Parathyroid adenoma (tissue), 2 donors: ENCODE data around the gene CTCF.

ENCODE experiments used
- H2AFZ ChIP-seq: fragments of 300-600 bp; sonication (generic); one replicate; pipeline ENCODE4 v1.7.0; 2017; ENCODE audit warnings: antibody characterized with exemption, mild to moderate bottlenecking
- H3K27ac ChIP-seq: fragments of 300-600 bp; sonication (generic); one replicate; pipeline ENCODE4 v1.7.0; 2017
- H3K27me3 ChIP-seq: fragments of 300-600 bp; sonication (generic); one replicate; pipeline ENCODE4 v1.7.0; 2017; ENCODE audit warnings: low read length; ENCODE audit not compliant: control insufficient read depth, insufficient read depth
- H3K36me3 ChIP-seq: fragments of 300-600 bp; sonication (generic); one replicate; pipeline ENCODE4 v1.7.0; 2017; ENCODE audit warnings: low read length; ENCODE audit not compliant: control insufficient read depth, insufficient read depth
- H3K4me1 ChIP-seq: fragments of 300-600 bp; sonication (generic); one replicate; pipeline ENCODE4 v1.7.0; 2017; ENCODE audit warnings: control low read depth
- H3K4me2 ChIP-seq: fragments of 300-600 bp; sonication (generic); one replicate; pipeline ENCODE4 v1.7.0; 2017; ENCODE audit warnings: low read length
- H3K4me3 ChIP-seq: fragments of 300-600 bp; sonication (generic); one replicate; pipeline ENCODE4 v1.7.0; 2017; ENCODE audit warnings: low read depth, low read length
- H3K79me2 ChIP-seq: fragments of 300-600 bp; sonication (generic); one replicate; pipeline ENCODE4 v1.7.0; 2017; ENCODE audit warnings: control low read depth
- H3K9ac ChIP-seq: fragments of 300-600 bp; sonication (generic); one replicate; pipeline ENCODE4 v1.7.0; 2017; ENCODE audit warnings: mild to moderate bottlenecking
- H3K9me3 ChIP-seq: fragments of 300-600 bp; sonication (generic); one replicate; pipeline ENCODE4 v1.7.0; 2017; ENCODE audit warnings: low read length; ENCODE audit not compliant: control insufficient read depth
- CTCF ChIP-seq: fragments of 300-600 bp; sonication (generic); IDR thresholded peaks from one replicate; pipeline ENCODE4 v1.7.0; 2017; ENCODE audit warnings: antibody characterized with exemption, mild to moderate bottlenecking
- donor health status: primary hyperparathyroidism.

The CTCF gene

DNA sequence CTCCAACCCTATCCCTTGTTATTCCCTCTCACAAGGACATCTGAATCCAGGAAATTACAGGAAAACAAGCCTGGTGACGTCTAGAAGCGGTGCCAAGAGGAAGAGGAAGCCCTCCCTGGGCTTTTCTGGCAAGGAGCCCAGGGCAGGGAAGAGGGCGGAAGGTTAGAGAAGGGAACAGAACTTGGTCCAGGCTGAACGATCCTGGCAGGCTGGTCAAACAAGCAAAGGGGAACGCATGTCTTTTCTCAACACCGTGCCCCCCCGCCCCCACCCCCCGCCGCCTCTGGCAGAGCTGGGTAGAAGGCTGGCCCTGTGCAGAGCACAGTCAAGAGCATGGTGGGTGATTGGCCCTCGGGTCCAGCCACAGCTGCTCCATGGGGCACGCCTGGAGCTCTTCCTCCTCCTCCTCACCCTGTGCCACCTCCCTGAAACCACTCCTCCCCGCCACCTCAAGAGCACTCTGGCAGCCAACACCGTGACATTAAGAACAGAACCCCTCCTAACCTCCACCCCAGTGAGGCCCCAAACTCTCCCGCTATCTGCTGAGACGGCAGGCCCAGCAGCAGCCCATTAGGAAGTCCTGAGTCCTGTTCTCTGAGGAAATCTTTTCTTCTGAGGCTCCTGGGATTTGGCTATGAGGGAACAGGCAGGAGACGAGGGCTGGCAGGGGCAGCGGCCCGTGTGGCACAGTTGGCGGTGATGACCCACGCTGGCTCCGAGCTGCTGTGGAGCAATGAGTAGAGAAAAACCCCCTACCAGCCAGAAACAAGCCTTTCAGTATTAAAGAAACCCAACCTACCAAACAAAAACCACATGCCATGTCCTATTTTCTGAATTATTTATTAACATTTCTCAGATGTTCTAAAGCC lies 111.6 kb downstream of the CTCF start:
- H3K79me2 ChIP-seq = no peaks in the 10 kb centered on the region
- H3K4me1 ChIP-seq = peaks cover 2% of the 10 kb centered on the region
- no peak overlapping the region for H3K4me2 ChIP-seq
- H2AFZ ChIP-seq = peak overlapping the region; percentile 38
- H3K27ac ChIP-seq = peak overlapping the region; percentile 89
- H3K9ac ChIP-seq = no peak overlapping the region
- H3K27me3 ChIP-seq = no peaks in the 10 kb centered on the region
- no peak for TF ChIP-seq CTCF
- no peak overlapping the region for H3K4me3 ChIP-seq
- no peaks in the 10 kb centered on the region for H3K9me3 ChIP-seq
- no peaks in the 10 kb centered on the region for H3K36me3 ChIP-seq

DNA sequence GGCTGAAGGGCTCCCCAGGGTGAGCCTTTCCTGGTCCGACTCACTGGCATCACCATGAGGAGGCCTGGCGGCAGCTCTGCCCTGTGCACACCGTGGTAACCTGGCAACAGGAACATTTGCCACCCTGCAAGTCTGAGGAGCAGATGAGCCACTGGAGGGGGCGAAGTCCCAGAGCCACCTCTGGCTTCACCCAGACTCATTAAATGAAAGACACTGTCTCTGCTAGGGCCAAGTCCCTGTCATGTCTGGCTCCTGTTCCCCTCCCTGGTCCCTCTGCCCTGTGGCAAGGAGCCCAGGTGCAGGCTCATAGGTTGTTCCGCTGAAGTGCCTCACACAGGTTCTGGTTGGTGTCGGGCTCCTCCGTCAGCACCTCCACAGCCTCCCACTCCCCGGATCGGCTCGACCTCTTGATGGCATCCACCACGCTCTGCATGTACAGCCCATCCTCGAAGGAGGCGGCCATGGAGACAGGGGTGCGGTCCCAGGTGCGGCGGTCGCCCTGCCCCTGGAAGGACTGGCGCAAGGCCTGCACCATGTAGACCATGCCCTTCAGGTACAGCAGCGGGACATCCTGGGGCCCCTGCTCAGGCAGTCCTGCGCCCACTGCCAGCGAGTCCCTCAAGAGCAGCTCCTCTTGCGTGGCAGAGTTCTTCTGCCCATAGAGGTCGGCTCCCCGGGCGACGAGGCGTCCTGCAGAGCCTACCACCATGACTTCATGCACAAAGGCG lies 112.7 kb downstream of the CTCF start:
- Histone ChIP-seq H3K4me1 (peaks cover 2% of the 10 kb centered on the region), H3K4me2 (no peak overlapping the region), H3K4me3 (no peak overlapping the region), H3K9me3 (no peaks in the 10 kb centered on the region), H3K9ac (no peak overlapping the region), H3K36me3 (no peaks in the 10 kb centered on the region), H3K27me3 (no peaks in the 10 kb centered on the region), H2AFZ (no peak overlapping the region), H3K79me2 (no peaks in the 10 kb centered on the region), H3K27ac (peak overlapping the region; percentile 73)
- TF ChIP-seq CTCF = no peak

GRCh38 chr16:67675579-67675935 lies 113.2 kb downstream of the CTCF start:
- peaks cover 2% of the 10 kb centered on the region for H3K4me1 ChIP-seq
- no peaks in the 10 kb centered on the region for H3K27me3 ChIP-seq
- H3K36me3 ChIP-seq = no peaks in the 10 kb centered on the region
- no peak overlapping the region for H3K9ac ChIP-seq
- H2AFZ ChIP-seq = no peak overlapping the region
- no peak overlapping the region for H3K4me3 ChIP-seq
- no peak overlapping the region for H3K4me2 ChIP-seq
- TF ChIP-seq CTCF = no peak
- no peak overlapping the region for H3K27ac ChIP-seq
- H3K79me2 ChIP-seq = no peaks in the 10 kb centered on the region
- H3K9me3 ChIP-seq = no peaks in the 10 kb centered on the region

DNA sequence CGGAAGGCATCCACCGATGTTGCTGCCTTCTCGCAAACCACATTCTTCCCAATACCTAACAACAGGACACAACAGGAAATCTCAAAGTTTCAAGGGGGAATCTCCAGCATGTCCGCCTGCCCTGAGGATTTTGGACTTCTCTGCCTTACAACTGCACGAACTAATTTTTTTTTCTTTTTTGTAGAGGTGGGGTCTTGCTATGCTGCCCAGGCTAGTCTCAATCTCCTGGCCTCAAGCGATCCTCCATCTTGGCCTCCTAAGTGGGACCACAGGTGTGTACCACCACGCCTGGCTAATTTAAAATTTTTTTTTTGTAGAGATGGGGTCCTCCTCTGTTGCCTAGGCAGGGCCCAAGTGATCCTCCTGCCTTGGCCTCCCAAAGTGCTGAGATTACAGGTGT lies 113.7 kb downstream of the CTCF start:
- peaks cover 2% of the 10 kb centered on the region for H3K4me1 ChIP-seq
- H3K27ac ChIP-seq = no peak overlapping the region
- H2AFZ ChIP-seq = no peak overlapping the region
- no peak overlapping the region for H3K4me2 ChIP-seq
- peaks cover 1% of the 10 kb centered on the region for H3K79me2 ChIP-seq
- no peaks in the 10 kb centered on the region for H3K36me3 ChIP-seq
- H3K9ac ChIP-seq = no peak overlapping the region
- TF ChIP-seq CTCF = no peak
- H3K9me3 ChIP-seq = no peaks in the 10 kb centered on the region
- H3K27me3 ChIP-seq = no peaks in the 10 kb centered on the region
- no peak overlapping the region for H3K4me3 ChIP-seq
